B cell (primary cell): ENCODE measurements around the gene ZNF570. TPM values are rescaled to one million over a fixed set of nuclear protein-coding genes. Genes with fewer than 3 reads are reported as not detected.

ENCODE experiments used
- ATAC-seq: fragments of 200-7000 bp; cut with Tn5 transposase; one replicate; pipeline ENCODE4 v1.10.0; 2021; ENCODE audit warnings: low read depth, mild to moderate bottlenecking, moderate number of reproducible peaks, moderate library complexity
- CTCF ChIA-PET: fragments of 350-600 bp; sonication (Branson Sonifier 250); formaldehyde crosslinking; loops from one replicate; lab custom pipeline; 2021; ENCODE audit warnings: antibody characterized with exemption, inconsistent platforms; lab: Charles Lee
- POLR2A ChIA-PET: fragments of 350-600 bp; sonication (Branson Sonifier 250); formaldehyde crosslinking; loops from one replicate; lab custom pipeline; 2021; ENCODE audit warnings: antibody characterized with exemption; lab: Charles Lee
- DNase-seq: peaks from one replicate; pipeline ENCODE4 v3.0.0; 2013
- H2AFZ ChIP-seq: 2 replicates; pipeline ENCODE4 v1.6.1; 2012; ENCODE audit warnings: mild to moderate bottlenecking, low read depth, low read length; ENCODE audit not compliant: insufficient read depth, poor library complexity, severe bottlenecking
- H3K27ac ChIP-seq, 2 donors: 1 replicate in 1 of 2; 2 replicates in 1 of 2; pipeline ENCODE4 v1.5.1; 2012 to 2013; ENCODE audit warnings: low read length in 2 of 2, mild to moderate bottlenecking in 2 of 2, moderate library complexity in 1 of 2
- H3K27me3 ChIP-seq, 4 experiments: fragments of 200-600 bp in 1 of 4; sonication (generic) in 1 of 4; replicated peaks in 1 of 4; 1 replicate in 2 of 4; 2 replicates in 2 of 4; pipeline versions ENCODE4 v1.6.1 to v1.7.0; 2013 to 2016; ENCODE audit warnings: low read length in 3 of 4, mild to moderate bottlenecking in 2 of 4, mixed read lengths in 1 of 4, moderate library complexity in 1 of 4; ENCODE audit not compliant: insufficient read depth in 4 of 4, control insufficient read depth in 3 of 4; ENCODE audit errors: control extremely low read depth in 1 of 4
- H3K36me3 ChIP-seq, 2 experiments: replicated peaks in 1 of 2; 1 replicate in 1 of 2; 2 replicates in 1 of 2; pipeline versions ENCODE4 v1.6.1 to v1.7.1; 2013; ENCODE audit warnings: low read length in 1 of 2; ENCODE audit not compliant: insufficient read depth in 2 of 2, control insufficient read depth in 1 of 2; ENCODE audit errors: control extremely low read depth in 1 of 2, extremely low read depth in 1 of 2
- H3K4me1 ChIP-seq, 2 donors: fragments of 200-600 bp in 1 of 2; sonication (generic) in 1 of 2; 1 replicate in 1 of 2; 2 replicates in 1 of 2; pipeline versions ENCODE4 v1.5.1 to v1.6.1; 2013 to 2017; ENCODE audit warnings: low read length in 2 of 2; ENCODE audit not compliant: control insufficient read depth in 2 of 2, insufficient read depth in 2 of 2
- H3K4me2 ChIP-seq: replicated peaks from 2 replicates; pipeline ENCODE3; 2012; ENCODE audit warnings: mild to moderate bottlenecking, low read depth, low read length; ENCODE audit not compliant: poor library complexity, severe bottlenecking
- H3K4me3 ChIP-seq, 5 experiments: fragments of 200-600 bp in 1 of 5; sonication (generic) in 1 of 5; 1 replicate in 3 of 5; 2 replicates in 2 of 5; pipeline versions ENCODE4 v1.5.1 to v1.7.0; 2011 to 2016; ENCODE audit warnings: low read length in 4 of 5, mild to moderate bottlenecking in 4 of 5, low read depth in 2 of 5, control low read depth in 1 of 5, moderate library complexity in 1 of 5; ENCODE audit not compliant: insufficient read depth in 1 of 5; ENCODE audit errors: control extremely low read depth in 1 of 5, extremely low read depth in 1 of 5
- H3K79me2 ChIP-seq: fragments of 200-600 bp; sonication (generic); one replicate; pipeline ENCODE4 v1.6.0; 2016; ENCODE audit warnings: low read length; ENCODE audit not compliant: control insufficient read depth, insufficient read depth
- H3K9ac ChIP-seq: fragments of 200-600 bp; sonication (generic); 2 replicates; pipeline ENCODE4 v1.6.1; 2017; ENCODE audit warnings: mild to moderate bottlenecking, low read length, moderate library complexity
- H3K9me3 ChIP-seq, 3 donors: one replicate each; pipeline versions ENCODE4 v1.6.1 to v1.7.1; 2013; ENCODE audit warnings: low read length in 2 of 3; ENCODE audit not compliant: control insufficient read depth in 2 of 3, insufficient read depth in 1 of 3; ENCODE audit errors: control extremely low read depth in 1 of 3
- H4K20me1 ChIP-seq: 2 replicates; pipeline ENCODE4 v1.6.0; 2012; ENCODE audit warnings: mild to moderate bottlenecking, low read length; ENCODE audit not compliant: insufficient read depth, control insufficient read depth, poor library complexity, severe bottlenecking
- H3K27ac Mint-ChIP-seq: one replicate; pipeline ENCODE4 v1.8.0; 2021; ENCODE audit warnings: mixed read lengths
- H3K27me3 Mint-ChIP-seq: one replicate; pipeline ENCODE4 v1.8.0; 2021; ENCODE audit warnings: mixed read lengths
- H3K4me1 Mint-ChIP-seq: one replicate; pipeline ENCODE4 v1.8.0; 2021; ENCODE audit warnings: mixed read lengths
- H3K4me3 Mint-ChIP-seq: one replicate; pipeline ENCODE4 v1.8.0; 2021; ENCODE audit warnings: mixed read lengths
- H3K9me3 Mint-ChIP-seq: one replicate; pipeline ENCODE4 v1.8.0; 2022; ENCODE audit warnings: mixed read lengths; ENCODE audit not compliant: insufficient read depth
- CTCF ChIP-seq: fragments of 200-600 bp; IDR thresholded peaks from one replicate; pipeline ENCODE4 v1.8.0; 2022; ENCODE audit warnings: antibody characterized with exemption, mild to moderate bottlenecking
- EZH2 ChIP-seq: IDR thresholded peaks from 2 replicates; pipeline ENCODE4 v1.6.1; 2012; ENCODE audit warnings: borderline replicate concordance, low read depth, mild to moderate bottlenecking, moderate library complexity, low read length; ENCODE audit not compliant: insufficient read depth, poor library complexity, severe bottlenecking
- WGBS: methylation state at CpG from one replicate; pipeline ENCODE4 v1.1.5; 2013; ENCODE audit warnings: missing lambda C conversion rate; ENCODE audit not compliant: insufficient coverage; 5-methylcytosine and 5-hydroxymethylcytosine counted together
- intact Hi-C: fragments of 100-400 bp; cut with micrococcal nuclease; formaldehyde crosslinking; loops from one replicate; pipeline ENCODE4 v1.10.0; 2022
- polyA plus RNA-seq: library from polyadenylated mRNA; depleted of rRNA; stranded (reverse); fragments of >200 nt; gene quantifications from 2 replicates; pipeline ENCODE4 v1.2.3, GENCODE V29; 2012
- total RNA-seq, 2 donors: library from RNA; stranded (reverse); fragments of 120-200 nt in 1 of 2; gene quantifications; 1 replicate in 1 of 2; 2 replicates in 1 of 2; pipeline versions ENCODE4 v1.2.3 to v1.2.4, GENCODE V29; 2013 to 2022

The ZNF570 gene
- total and polyA plus RNA-seq, 2 donors (not counting 1 experiment from before 2014, with no cell fraction given), result 1.9 to 8.9 TPM

GRCh38 chr19:37506387-37507166, 37.4 kb downstream of the ZNF570 start, which contains the start of gene ZNF793:
Gene ZNF793 (plus strand): TSS chr19:37506939. CDS start chr19:37523440, 16,501 bp downstream.
- H3K36me3 ChIP-seq, result peaks cover 0 to 5% of the 10 kb centered on the region in 2 experiments
- Mint-ChIP-seq H3K4me1 (peaks cover 2% of the 10 kb centered on the region), H3K9me3 (peaks cover 10% of the 10 kb centered on the region), H3K27ac (no peak within 1 kb of the TSS), H3K27me3 (no peaks in the 10 kb centered on the region), H3K4me3 (no peak within 1 kb of the TSS)
- no peaks in the 10 kb centered on the region for H4K20me1 ChIP-seq
- 2% methylated on average over 40 of the region's 40 CpGs for WGBS
- H3K4me2 ChIP-seq, result peak within 1 kb of the TSS; percentile 82
- no peaks in the 10 kb centered on the region for H3K79me2 ChIP-seq
- ChIA-PET CTCF (interaction anchor here (1.0 to 1.5 kb wide), 3 partner anchors 39 to 136 kb away, joined by 3 to 5 read pairs (median 4); partner anchors contain the start of gene ZNF569), POLR2A (interaction anchor here (0.6 to 2.1 kb wide), 8 partner anchors 38 to 1368 kb away, joined by 3 to 23 read pairs (median 4); partner anchors contain the start of genes ZNF527, ZNF540, ZNF569 and ZNF570)
- H3K4me3 ChIP-seq, result peak within 1 kb of the TSS; percentile 63 to 99 (median 83)
- peak; percentile 85 for ATAC-seq
- peak; percentile 92 for DNase-seq
- peaks cover 14 to 16% of the 10 kb centered on the region in 2 donors for H3K4me1 ChIP-seq
- peak within 1 kb of the TSS; percentile 89 for H2AFZ ChIP-seq
- intact Hi-C loops, result loop anchor here (1.0 to 10.0 kb wide), 9 partner anchors 37 to 528 kb away; partner anchors contain the start of genes ZFP30, ZNF420, ZNF527 and ZNF540
- H3K9me3 ChIP-seq, result peaks cover 6 to 26% (median 10%) of the 10 kb centered on the region in 3 donors
- no peaks in the 10 kb centered on the region for H3K27me3 ChIP-seq
- H3K9ac ChIP-seq, result peak within 1 kb of the TSS; percentile 79
- no peak for TF ChIP-seq EZH2
- no peak for TF ChIP-seq CTCF
- H3K27ac ChIP-seq, result peak within 1 kb of the TSS; percentile 91 to 92
